GM18868 (cell line): Measurements from ENCODE around the gene NKX2-2.

Experiments used
- ATAC-seq: cut with Tn5 transposase; IDR thresholded peaks from one replicate; pipeline ENCODE4 v1.9.1; 2021; ENCODE audit warnings: mild to moderate bottlenecking, moderate library complexity; ENCODE audit not compliant: unreplicated experiment

The NKX2-2 gene

GRCh38 chr20:21513881-21514540 is at the start of gene NKX2-2:
Gene NKX2-2 (minus strand): TSS chr20:21514064. CDS start chr20:21513669, 395 bp downstream.
- ATAC-seq = no peak

GRCh38 chr20:21562656-21563055 is 48.8 kb upstream of the NKX2-2 start:
- ATAC-seq = no peak

- ATAC-seq = peak; percentile 81
Measured at GRCh38 chr20:21559305-21559704, 45.4 kb upstream of the NKX2-2 start.

- ATAC-seq = no peak
Measured at GRCh38 chr20:21557241-21558020, 43.6 kb upstream of the NKX2-2 start.

GRCh38 chr20:21556398-21556797 is 42.5 kb upstream of the NKX2-2 start:
- ATAC-seq = no peak

GRCh38 chr20:21555470-21556120 is 41.7 kb upstream of the NKX2-2 start:
- no peak for ATAC-seq

GRCh38 chr20:21554985-21555384 is 41.1 kb upstream of the NKX2-2 start:
- no peak for ATAC-seq

GRCh38 chr20:21554376-21554890 is 40.6 kb upstream of the NKX2-2 start:
- no peak for ATAC-seq

- no peak for ATAC-seq
Measured at GRCh38 chr20:21550587-21550986, 36.7 kb upstream of the NKX2-2 start.

GRCh38 chr20:21548390-21549035 is 34.6 kb upstream of the NKX2-2 start:
- no peak for ATAC-seq

- no peak for ATAC-seq
Measured at GRCh38 chr20:21546355-21546754, 32.5 kb upstream of the NKX2-2 start.

GRCh38 chr20:21539512-21539911 is 25.6 kb upstream of the NKX2-2 start:
- ATAC-seq = no peak

GRCh38 chr20:21534886-21535285 is 21.0 kb upstream of the NKX2-2 start:
- no peak for ATAC-seq

- no peak for ATAC-seq
Measured at GRCh38 chr20:21534453-21534852, 20.6 kb upstream of the NKX2-2 start.

GRCh38 chr20:21529863-21530262 is 16.0 kb upstream of the NKX2-2 start:
- no peak for ATAC-seq

- no peak for ATAC-seq
Measured at GRCh38 chr20:21528870-21529269, 15.0 kb upstream of the NKX2-2 start.

GRCh38 chr20:21527908-21528307 is 14.0 kb upstream of the NKX2-2 start:
- no peak for ATAC-seq

- ATAC-seq = no peak
Measured at GRCh38 chr20:21526776-21527175, 12.9 kb upstream of the NKX2-2 start.

- no peak for ATAC-seq
Measured at GRCh38 chr20:21523895-21524294, 10.0 kb upstream of the NKX2-2 start.

GRCh38 chr20:21523281-21523868 is 9.5 kb upstream of the NKX2-2 start:
- no peak for ATAC-seq
